MCF 10A (cell line): Measurements from ENCODE around the gene SVBP. TPM values are rescaled to one million over a fixed set of nuclear protein-coding genes. Genes with fewer than 3 reads are reported as not detected.

Experiments
- BruUV-seq: library from RNA; stranded (reverse); fragments of 400-500 nt; replicated peaks from 2 replicates; lab custom pipeline; 2021; lab: Mats Ljungman, UMichigan
- CTCF ChIA-PET: fragments of 300-600 bp; sonication (Branson Sonifier 250); formaldehyde crosslinking; extraction: SDS; loops from one replicate; lab custom pipeline; 2021; ENCODE audit warnings: antibody characterized with exemption, inconsistent platforms; lab: Yijun Ruan, JAX
- POLR2A ChIA-PET: fragments of 300-600, 350-650 bp; sonication (Branson Sonifier 250); formaldehyde crosslinking; extraction: SDS; loops from one replicate; lab custom pipeline; 2020; ENCODE audit warnings: antibody characterized with exemption, inconsistent platforms; lab: Yijun Ruan, JAX
- DNase-seq: peaks from one replicate; pipeline ENCODE4 v3.0.0-alpha.2; 2018; ENCODE audit not compliant: unreplicated experiment
- H3K27ac Mint-ChIP-seq: one replicate; pipeline ENCODE4 v1.8.0; 2022; ENCODE audit warnings: mild to moderate bottlenecking, low read depth, mixed read lengths; ENCODE audit not compliant: unreplicated experiment
- H3K27me3 Mint-ChIP-seq: one replicate; pipeline ENCODE4 v1.8.0; 2022; ENCODE audit warnings: mixed read lengths; ENCODE audit not compliant: insufficient read depth, unreplicated experiment
- H3K36me3 Mint-ChIP-seq: one replicate; pipeline ENCODE4 v1.8.0; 2022; ENCODE audit warnings: mild to moderate bottlenecking, moderate library complexity, mixed read lengths; ENCODE audit not compliant: insufficient read depth, unreplicated experiment
- H3K4me1 Mint-ChIP-seq: one replicate; pipeline ENCODE4 v1.8.0; 2022; ENCODE audit warnings: mixed read lengths; ENCODE audit not compliant: insufficient read depth, unreplicated experiment
- H3K4me3 Mint-ChIP-seq: one replicate; pipeline ENCODE4 v1.8.0; 2022; ENCODE audit warnings: mild to moderate bottlenecking, moderate library complexity, mixed read lengths; ENCODE audit not compliant: unreplicated experiment
- H3K9me3 Mint-ChIP-seq: one replicate; pipeline ENCODE4 v1.8.0; 2022; ENCODE audit warnings: mixed read lengths; ENCODE audit not compliant: unreplicated experiment
- CTCF ChIP-seq: fragments of 200-600 bp; IDR thresholded peaks from one replicate; pipeline ENCODE4 v1.8.0; 2022; ENCODE audit warnings: antibody characterized with exemption, mild to moderate bottlenecking; ENCODE audit not compliant: unreplicated experiment
- intact Hi-C: fragments of 100-400 bp; cut with micrococcal nuclease; formaldehyde crosslinking; loops from 2 replicates; pipeline ENCODE4 v1.14.1; 2022
- total RNA-seq: library from RNA; stranded (reverse); gene quantifications from 2 replicates; pipeline ENCODE4 v1.2.3, GENCODE V29; 2022

SVBP gene
- total RNA-seq, 1 experiment from 2014 or later, result 15.7 TPM

DNA sequence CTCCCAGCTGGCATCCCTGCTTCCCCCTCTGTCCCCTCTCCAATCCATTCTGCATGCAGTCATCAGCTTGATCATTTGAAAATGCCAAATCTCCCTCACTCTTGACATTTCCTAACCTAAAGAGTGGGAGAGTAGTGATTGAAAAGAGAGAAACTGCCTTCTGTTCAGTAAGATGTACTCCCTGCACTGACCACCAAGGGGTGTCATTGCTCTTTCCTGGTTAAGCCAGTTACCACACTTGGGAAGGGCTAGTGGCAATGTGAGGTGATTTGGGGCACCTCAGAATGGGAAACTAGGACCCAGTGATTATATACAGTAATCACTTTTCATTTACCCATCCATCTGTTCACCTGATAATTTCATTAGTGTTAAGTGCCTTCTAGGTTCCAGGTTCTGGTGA, 39.3 kb downstream of the SVBP start:
- Mint-ChIP-seq H3K27ac (no peak overlapping the region), H3K36me3 (peaks cover 67% of the 10 kb centered on the region), H3K9me3 (no peaks in the 10 kb centered on the region), H3K27me3 (no peaks in the 10 kb centered on the region), H3K4me1 (no peaks in the 10 kb centered on the region), H3K4me3 (no peak overlapping the region)
- CTCF ChIA-PET, result interaction anchor here (0.6 to 1.8 kb wide), 16 partner anchors 10 to 297 kb away, joined by 3 to 7 read pairs (median 4); partner anchors contain the start of genes C1orf50 and P3H1
- TF ChIP-seq CTCF, result peak; percentile 61
- POLR2A ChIA-PET, result interaction anchor here (5.7 kb wide), 1 partner anchor 10 kb away, joined by 32 read pairs; the partner anchor contains the start of genes C1orf50 and P3H1
- peak; percentile 58 for DNase-seq
- intact Hi-C loops, result loop anchor here (1.0 kb wide), 2 partner anchors 135 to 295 kb away; no protein-coding TSS in a partner anchor
- BruUV-seq, result no TSS peak

DNA sequence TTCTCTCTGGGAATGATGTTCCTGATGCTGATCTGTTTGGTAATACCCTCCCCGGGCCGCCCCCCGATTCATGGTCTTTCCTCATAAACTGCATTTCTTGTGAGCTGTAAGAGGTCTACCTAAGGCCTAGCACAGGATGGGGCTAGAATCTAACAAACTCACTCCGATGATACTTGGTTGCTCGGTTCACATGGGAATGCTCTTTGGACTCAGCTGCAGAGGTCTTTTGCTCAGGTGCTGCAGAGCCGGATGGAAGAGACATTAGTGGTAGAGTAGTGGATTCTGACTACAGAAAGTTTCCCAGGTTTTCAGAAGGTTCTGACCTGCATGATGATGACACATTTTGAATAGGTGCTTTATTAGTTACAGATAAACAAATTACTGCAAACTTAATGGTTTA, 40.7 kb downstream of the SVBP start:
- intact Hi-C loops, result no loop called here
- Mint-ChIP-seq H3K4me3 (no peak overlapping the region), H3K36me3 (peaks cover 61% of the 10 kb centered on the region), H3K27ac (no peak overlapping the region), H3K27me3 (no peaks in the 10 kb centered on the region), H3K4me1 (no peaks in the 10 kb centered on the region), H3K9me3 (no peaks in the 10 kb centered on the region)
- TF ChIP-seq CTCF, result no peak
- no peak for DNase-seq
- CTCF ChIA-PET, result interaction anchor here (1.1 to 1.7 kb wide), 5 partner anchors 10 to 297 kb away, joined by 4 to 7 read pairs (median 5); partner anchors contain the start of genes C1orf50 and P3H1
- BruUV-seq, result no TSS peak
- POLR2A ChIA-PET, result interaction anchor here (0.7 to 5.7 kb wide), 2 partner anchors 9 to 19 kb away, joined by 3 to 32 read pairs; partner anchors contain the start of genes C1orf50 and P3H1

DNA sequence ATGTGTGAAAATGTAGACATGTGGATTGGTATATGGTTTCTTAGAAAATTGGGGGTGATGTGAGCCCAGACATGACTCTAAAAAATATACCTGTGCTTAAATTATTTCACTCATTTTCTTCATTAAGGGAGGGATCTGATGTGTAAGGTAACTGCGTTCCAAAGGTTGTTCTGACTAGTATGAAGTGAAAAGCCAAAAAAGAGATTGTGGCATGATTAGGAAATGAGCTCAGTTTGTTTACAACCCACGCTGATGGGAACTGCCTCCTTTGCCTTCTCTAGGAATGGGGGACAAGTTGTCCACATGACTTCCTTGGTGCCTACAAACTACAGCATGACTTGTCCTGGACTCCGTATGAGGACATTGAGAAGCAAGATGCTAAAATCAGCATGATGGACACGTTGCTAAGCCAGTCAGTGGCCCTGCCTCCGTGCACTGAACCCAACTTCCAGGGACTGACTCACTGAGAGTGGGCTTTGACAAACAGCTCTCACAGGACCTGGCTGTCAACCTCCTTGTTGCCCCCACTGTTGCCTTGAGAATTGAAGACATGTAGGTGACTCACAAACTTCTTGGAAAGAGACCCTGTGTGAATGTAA, 42.2 kb downstream of the SVBP start:
- H3K4me3 Mint-ChIP-seq, result no peak overlapping the region
- peaks cover 56% of the 10 kb centered on the region for H3K36me3 Mint-ChIP-seq
- POLR2A ChIA-PET, result interaction anchor here (2.2 to 5.7 kb wide), 2 partner anchors 8 to 9 kb away, joined by 9 to 32 read pairs; partner anchors contain the start of genes C1orf50, P3H1 and TMEM269

More for the DNA sequence above, 42.2 kb downstream of the SVBP start:
- no peak overlapping the region for H3K27ac Mint-ChIP-seq
- H3K27me3 Mint-ChIP-seq, result no peaks in the 10 kb centered on the region
- H3K9me3 Mint-ChIP-seq, result no peaks in the 10 kb centered on the region
- intact Hi-C loops, result no loop called here
- no peak for DNase-seq
- no TSS peak for BruUV-seq
- CTCF ChIA-PET, result interaction anchor here (0.9 kb wide), 1 partner anchor 299 kb away, joined by 3 read pairs; no protein-coding TSS in a partner anchor
- no peak for TF ChIP-seq CTCF
- H3K4me1 Mint-ChIP-seq, result peaks cover 6% of the 10 kb centered on the region
